Thoracic aorta (tissue), 2 donors: Measurements from ENCODE around the gene INSYN2A. TPM values are rescaled to one million over a fixed set of nuclear protein-coding genes. Genes with fewer than 3 reads are reported as not detected.

Experiments
- ATAC-seq: fragments of 150-250 bp; one replicate; pipeline ENCODE4 v1.8.0; 2017; ENCODE audit warnings: low read depth; ENCODE audit not compliant: insufficient number of reproducible peaks, low FRiP score
- DNase-seq: peaks from one replicate; pipeline ENCODE4 v3.0.0-alpha.2; 2020; ENCODE audit warnings: low spot score
- H3K27ac ChIP-seq, 2 donors: fragments of 200-600 bp; sonication (generic); 1 replicate in 1 of 2; 2 replicates in 1 of 2; pipeline ENCODE4 v1.5.1; 2016; ENCODE audit warnings: mild to moderate bottlenecking in 2 of 2, moderate library complexity in 2 of 2
- H3K27me3 ChIP-seq: fragments of 200-600 bp; sonication (generic); replicated peaks from 2 replicates; pipeline ENCODE4 v1.6.0; 2016; ENCODE audit warnings: mild to moderate bottlenecking; ENCODE audit not compliant: insufficient read depth
- H3K36me3 ChIP-seq: fragments of 200-600 bp; sonication (generic); one replicate; pipeline ENCODE4 v1.5.1; 2016
- H3K4me1 ChIP-seq, 2 donors: fragments of 200-600 bp; sonication (generic); 1 replicate in 1 of 2; 2 replicates in 1 of 2; pipeline versions ENCODE4 v1.5.1 to v1.6.0; 2016; ENCODE audit warnings: low read depth in 2 of 2, mild to moderate bottlenecking in 1 of 2; ENCODE audit not compliant: control insufficient read depth in 1 of 2
- H3K4me3 ChIP-seq: fragments of 200-600 bp; sonication (generic); 2 replicates; pipeline ENCODE4 v1.5.1; 2016; ENCODE audit warnings: mild to moderate bottlenecking
- H3K9me3 ChIP-seq: fragments of 200-600 bp; sonication (generic); 2 replicates; pipeline ENCODE4 v1.5.1; 2016
- CTCF ChIP-seq: fragments of 200-600 bp; sonication (generic); IDR thresholded peaks from one replicate; pipeline ENCODE4 v1.5.1; 2019; ENCODE audit warnings: antibody characterized with exemption
- total RNA-seq, 2 donors: library from RNA; depleted of rRNA; stranded (reverse); fragments of >200 nt; gene quantifications; one replicate each; pipeline versions ENCODE4 v1.1.0 to v1.2.3, GENCODE V29; 2016

The INSYN2A gene
- total RNA-seq, 2 donors from 2014 or later, result 0.35 TPM; not detected in 1

DNA sequence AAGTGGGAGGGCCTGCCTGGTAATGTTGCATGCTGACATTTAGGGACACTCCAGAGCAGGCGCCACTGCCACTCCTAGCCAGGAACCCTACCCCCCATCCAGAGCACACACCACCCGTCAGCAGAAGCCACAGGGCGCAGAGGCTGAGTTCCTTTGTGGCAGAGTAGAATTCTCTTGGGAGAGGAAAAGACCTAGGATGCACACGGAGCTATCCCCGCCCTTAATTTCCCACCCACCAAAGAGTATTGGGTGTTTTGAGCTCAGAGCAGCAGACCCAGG, 702 bp upstream of the INSYN2A start:
- Histone ChIP-seq H3K4me3 (no peak overlapping the region), H3K27me3 (no peaks in the 10 kb centered on the region), H3K9me3 (no peaks in the 10 kb centered on the region), H3K27ac (no peak overlapping the region), H3K4me1 (peaks cover 12 to 16% of the 10 kb centered on the region in 2 donors), H3K36me3 (no peaks in the 10 kb centered on the region)
- DNase-seq (no peak), ATAC-seq (no peak)
- TF ChIP-seq CTCF, result no peak

DNA sequence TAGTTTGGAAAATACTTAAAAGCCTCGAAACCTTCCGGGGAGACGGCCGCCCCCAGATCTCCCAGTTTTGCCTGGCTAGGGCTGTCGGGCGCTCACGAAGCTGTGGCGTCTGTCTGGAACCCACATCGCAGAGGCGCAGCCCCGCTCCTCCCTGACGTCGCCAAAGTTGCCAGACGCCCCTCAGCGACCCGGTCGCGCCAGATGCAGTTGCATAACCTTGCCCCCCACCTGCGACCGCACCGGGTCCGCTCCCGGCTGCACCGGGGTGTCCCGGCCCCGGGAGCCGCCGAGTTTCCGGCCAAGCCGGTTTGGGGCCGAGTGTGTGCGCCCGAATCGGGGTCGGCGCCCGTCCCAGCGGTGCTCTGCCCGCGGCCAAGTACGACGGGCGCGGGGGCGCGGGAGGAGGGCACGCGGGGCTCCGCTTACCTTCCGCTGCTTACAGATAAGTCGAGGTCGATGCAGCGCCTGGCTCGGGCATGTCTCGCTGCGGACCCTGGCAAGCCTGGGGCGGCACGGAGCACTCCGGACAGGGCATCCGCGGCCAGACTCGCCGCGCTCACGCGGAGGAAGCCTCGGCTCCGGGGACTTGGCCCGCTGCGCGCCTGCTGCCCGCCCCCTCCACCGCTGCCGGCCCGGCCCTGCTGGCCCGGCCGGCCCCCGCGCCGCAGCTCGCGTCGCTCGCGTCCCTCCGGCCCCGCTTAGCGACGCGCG, 665 bp downstream of the INSYN2A start:
- Histone ChIP-seq H3K9me3 (no peaks in the 10 kb centered on the region), H3K36me3 (no peaks in the 10 kb centered on the region), H3K4me3 (peak overlapping the region; percentile 72), H3K4me1 (peaks cover 12 to 16% of the 10 kb centered on the region in 2 donors), H3K27me3 (no peaks in the 10 kb centered on the region), H3K27ac (no peak overlapping the region)
- DNase-seq (no peak), ATAC-seq (no peak)
- no peak for TF ChIP-seq CTCF

DNA sequence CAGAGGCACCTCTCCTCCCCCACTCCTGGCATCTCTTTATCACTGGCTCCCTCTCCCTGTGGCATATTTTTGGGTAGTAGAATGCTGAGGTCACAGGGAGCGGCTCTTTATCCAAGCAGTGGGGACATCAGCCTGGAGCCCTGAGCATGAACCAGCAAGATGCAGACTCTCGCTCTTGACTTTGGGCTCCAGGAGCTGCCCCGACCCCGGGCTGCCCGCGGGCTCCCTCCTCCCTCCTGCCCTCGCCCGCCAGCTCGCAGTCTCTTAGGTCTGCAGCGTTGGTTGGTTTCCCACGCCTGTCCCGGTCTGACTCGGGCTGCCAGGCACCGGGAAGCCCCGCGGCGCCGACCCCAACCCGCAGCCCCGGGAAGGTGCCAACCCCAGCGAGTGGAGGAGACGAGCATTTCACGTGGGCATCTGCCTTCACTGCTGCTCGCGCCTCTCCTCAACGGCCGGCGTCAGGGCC, 1.3 kb downstream of the INSYN2A start:
- Histone ChIP-seq H3K9me3 (no peaks in the 10 kb centered on the region), H3K36me3 (no peaks in the 10 kb centered on the region), H3K4me1 (peaks cover 12 to 16% of the 10 kb centered on the region in 2 donors), H3K4me3 (peak overlapping the region; percentile 72), H3K27ac (no peak overlapping the region), H3K27me3 (no peaks in the 10 kb centered on the region)
- TF ChIP-seq CTCF, result no peak
- DNase-seq (no peak), ATAC-seq (no peak)

GRCh38 chr10:127194599-127194998, 1.8 kb downstream of the INSYN2A start:
- no peak for ATAC-seq
- H3K36me3 ChIP-seq, result no peaks in the 10 kb centered on the region
- TF ChIP-seq CTCF, result no peak
- DNase-seq, result no peak
- peak overlapping the region; percentile 72 for H3K4me3 ChIP-seq
- H3K27ac ChIP-seq, result no peak overlapping the region
- H3K9me3 ChIP-seq, result no peaks in the 10 kb centered on the region
- no peaks in the 10 kb centered on the region for H3K27me3 ChIP-seq
- peaks cover 12 to 16% of the 10 kb centered on the region in 2 donors for H3K4me1 ChIP-seq

- ATAC-seq (no peak), DNase-seq (no peak)
- TF ChIP-seq CTCF, result no peak
- Histone ChIP-seq H3K27me3 (no peaks in the 10 kb centered on the region), H3K4me1 (peaks cover 12 to 16% of the 10 kb centered on the region in 2 donors), H3K27ac (no peak overlapping the region), H3K9me3 (no peaks in the 10 kb centered on the region), H3K4me3 (no peak overlapping the region), H3K36me3 (no peaks in the 10 kb centered on the region)
These were observed 2.3 kb downstream of the INSYN2A start for GRCh38 chr10:127194111-127194510.
